Ovary (tissue), 3 donors: ENCODE data around the gene CNR1.

ENCODE experiments used
- CTCF ChIP-seq, 3 donors: fragments of 450-650 bp in 2 of 3; fragments of 200-600 bp in 1 of 3; IDR thresholded peaks; one replicate each; pipeline versions ENCODE4 v1.5.1 to v1.8.0; 2016 to 2022; ENCODE audit warnings: antibody characterized with exemption in 3 of 3, mild to moderate bottlenecking in 1 of 3
- POLR2A ChIP-seq: fragments of 450-650 bp; IDR thresholded peaks from one replicate; pipeline ENCODE4 v1.6.1; 2017; ENCODE audit warnings: antibody characterized with exemption, mild to moderate bottlenecking, moderate library complexity
- donor health status: DM: no; HTN: no; CAD: no.

GRCh38 chr6:88174906-88175305 lies 8.8 kb upstream of the CNR1 start:
- TF ChIP-seq CTCF (IDR thresholded peaks at IDR 0.05) = no peak
- TF ChIP-seq POLR2A = no peak
